Measurements from ENCODE around the gene GNAT1.
A peak's percentile ranks its signal among the peaks of the same experiment; 100 is the strongest.
"Not testable (repeated sequence)": the region's sequence is repeated elsewhere in the genome, so short reads cannot be mapped to it uniquely, and the experiment has no call there.

Gene GNAT1

DNA sequence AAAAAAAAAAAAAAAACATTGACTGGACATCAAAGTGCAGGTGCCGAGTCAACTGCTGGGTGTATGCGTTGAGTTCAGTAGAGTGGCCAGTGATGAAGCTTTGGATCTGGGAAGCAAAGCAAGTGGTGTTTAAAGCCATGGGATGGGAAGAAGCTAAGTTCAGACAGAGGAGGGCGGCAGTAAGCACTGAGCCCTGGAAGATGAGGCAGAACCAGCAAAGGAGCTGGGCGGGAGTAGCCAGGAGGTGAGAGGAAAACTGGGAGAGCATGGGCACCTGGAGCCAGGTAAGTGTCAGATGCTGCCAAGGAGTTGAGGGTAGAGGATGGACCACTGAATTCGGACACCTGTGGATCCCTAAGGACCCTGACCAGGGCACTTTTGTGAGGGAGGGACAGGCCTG is 33.2 kb downstream of the GNAT1 start:
- DNase-seq = no peak

DNA sequence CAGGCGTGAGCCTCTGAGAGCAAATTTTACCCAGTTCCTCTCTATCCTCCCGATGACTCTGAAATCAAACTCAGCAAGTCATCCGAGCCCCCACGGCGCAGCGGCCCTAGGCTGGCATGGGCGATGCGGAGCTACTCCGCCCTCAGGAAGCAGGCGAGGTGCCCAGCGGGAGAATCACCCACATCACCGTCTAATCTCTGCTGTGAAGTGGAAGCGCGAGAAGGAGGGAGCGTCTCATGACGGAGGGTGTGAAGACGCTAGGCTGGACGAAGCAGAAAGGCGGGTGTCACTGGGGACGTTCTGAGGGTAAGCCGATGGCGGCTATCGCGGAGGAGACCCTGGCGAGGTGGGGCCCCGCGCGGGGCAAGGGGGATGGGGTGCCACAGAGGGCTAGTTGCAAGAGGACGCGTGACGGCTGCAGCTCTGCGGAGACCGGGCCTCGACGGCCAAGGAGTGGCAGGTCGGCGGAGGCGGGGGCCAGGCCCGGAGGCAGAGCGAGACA is 35.5 kb downstream of the GNAT1 start:
- no peak for DNase-seq

- peak; percentile 50 for DNase-seq
Observed at GRCh38 chr3:50227390-50228183, 36.2 kb downstream of the GNAT1 start.

GRCh38 chr3:50228184-50228763 is 36.9 kb downstream of the GNAT1 start:
- DNase-seq = not testable (repeated sequence)

GRCh38 chr3:50229490-50229889 is 38.1 kb downstream of the GNAT1 start:
- DNase-seq = no peak

- no peak for DNase-seq
Observed at GRCh38 chr3:50230104-50230793, 38.8 kb downstream of the GNAT1 start.

DNA sequence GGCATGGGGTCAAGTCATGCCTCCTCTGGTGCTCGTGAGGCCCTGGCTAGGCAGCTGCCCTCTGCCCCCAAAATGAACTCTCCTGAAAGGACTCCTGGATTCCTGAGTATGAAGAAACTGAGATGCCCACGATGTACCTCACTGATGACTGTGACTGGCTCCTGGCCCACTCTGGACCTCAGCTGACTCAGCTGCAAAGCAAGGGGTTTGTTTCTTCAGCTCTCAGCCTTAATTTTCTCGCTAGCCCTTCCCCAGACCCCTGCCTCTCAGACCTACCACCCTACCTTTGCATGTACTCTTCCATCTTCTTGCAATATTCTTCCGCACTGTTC is 39.4 kb downstream of the GNAT1 start:
- no peak for DNase-seq

DNA sequence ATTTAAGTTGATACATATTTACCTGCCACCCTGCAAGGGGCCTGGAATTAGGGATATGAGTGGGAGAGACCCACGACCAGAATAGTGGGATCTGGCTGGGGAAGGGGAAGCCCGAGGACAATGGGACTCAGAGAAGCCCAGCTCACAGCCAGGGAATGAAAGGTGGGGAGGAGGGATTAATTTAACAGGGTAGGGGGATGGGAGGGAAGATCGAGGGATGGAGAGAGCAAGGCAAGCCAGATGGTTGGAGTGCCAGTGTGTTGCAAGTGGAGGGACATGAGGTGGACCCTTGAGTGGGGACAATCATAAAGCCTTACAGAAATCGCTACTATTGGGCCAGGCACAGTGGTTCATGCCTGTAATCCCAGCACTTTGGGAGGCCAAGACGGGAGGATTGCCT is 40.2 kb downstream of the GNAT1 start:
- no peak for DNase-seq

DNA sequence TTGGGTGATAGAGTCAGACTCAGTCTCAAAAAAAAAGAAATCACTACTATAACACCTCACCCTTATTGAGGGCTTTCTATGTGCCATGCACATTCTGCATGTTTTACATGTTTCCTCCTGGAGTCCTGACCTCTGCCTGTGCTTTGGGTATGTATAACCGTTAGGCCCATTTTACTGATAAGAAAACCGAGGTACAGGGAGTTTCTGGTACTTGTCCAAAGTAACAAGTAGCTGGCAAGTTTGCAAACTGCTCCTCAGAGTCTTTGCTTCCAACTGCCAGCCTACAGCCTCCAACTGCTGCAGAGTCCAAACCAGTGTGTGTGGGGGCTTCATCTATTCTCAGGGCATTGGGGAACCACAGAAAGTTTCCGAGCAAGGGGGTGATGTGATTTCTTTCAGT is 40.9 kb downstream of the GNAT1 start:
- no peak for DNase-seq

- no peak for DNase-seq
Observed at GRCh38 chr3:50233176-50233575, 41.8 kb downstream of the GNAT1 start.

DNA sequence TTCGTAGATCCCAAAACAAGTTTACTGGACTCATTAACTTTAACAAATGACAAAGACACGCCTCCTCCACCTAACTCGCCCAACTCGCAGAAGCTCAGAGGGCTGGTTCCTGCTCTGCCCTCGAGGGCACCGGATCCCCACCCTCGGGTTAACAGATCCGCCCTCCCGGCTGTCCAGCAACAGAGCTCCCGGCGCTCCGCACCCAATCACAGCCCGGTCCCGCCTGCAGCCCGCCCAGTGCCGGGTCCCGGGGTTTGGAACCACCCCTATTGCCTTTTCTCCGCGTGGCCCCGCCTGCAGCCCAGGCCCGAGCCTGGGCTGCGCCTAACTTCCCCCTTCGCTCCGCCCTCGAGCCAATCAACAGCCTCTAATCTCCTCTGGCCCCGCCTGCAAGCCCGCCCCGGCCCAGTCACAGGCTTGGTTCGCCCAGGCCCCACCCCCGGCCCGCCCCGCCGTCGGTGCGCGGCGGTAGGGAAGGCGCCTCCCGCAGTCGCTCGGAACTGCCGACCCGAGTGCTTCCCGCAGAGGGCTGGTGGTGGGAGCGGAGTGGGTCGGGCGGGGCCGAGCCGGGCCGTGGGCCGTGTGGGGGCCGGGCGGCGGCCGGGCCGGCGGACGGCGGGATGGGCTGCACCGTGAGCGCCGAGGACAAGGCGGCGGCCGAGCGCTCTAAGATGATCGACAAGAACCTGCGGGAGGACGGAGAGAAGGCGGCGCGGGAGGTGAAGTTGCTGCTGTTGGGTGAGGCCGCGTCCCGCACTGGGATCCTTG is 44.5 kb downstream of the GNAT1 start, which contains the start of gene GNAI2:
Gene GNAI2, plus strand, starts transcription at position 489 of the 768 bp plus-strand sequence. Its CDS starts 132 bp downstream, at position 621.
- peak; percentile 97 for DNase-seq

GRCh38 chr3:50236484-50237132 is 45.2 kb downstream of the GNAT1 start:
- no peak for DNase-seq

DNA sequence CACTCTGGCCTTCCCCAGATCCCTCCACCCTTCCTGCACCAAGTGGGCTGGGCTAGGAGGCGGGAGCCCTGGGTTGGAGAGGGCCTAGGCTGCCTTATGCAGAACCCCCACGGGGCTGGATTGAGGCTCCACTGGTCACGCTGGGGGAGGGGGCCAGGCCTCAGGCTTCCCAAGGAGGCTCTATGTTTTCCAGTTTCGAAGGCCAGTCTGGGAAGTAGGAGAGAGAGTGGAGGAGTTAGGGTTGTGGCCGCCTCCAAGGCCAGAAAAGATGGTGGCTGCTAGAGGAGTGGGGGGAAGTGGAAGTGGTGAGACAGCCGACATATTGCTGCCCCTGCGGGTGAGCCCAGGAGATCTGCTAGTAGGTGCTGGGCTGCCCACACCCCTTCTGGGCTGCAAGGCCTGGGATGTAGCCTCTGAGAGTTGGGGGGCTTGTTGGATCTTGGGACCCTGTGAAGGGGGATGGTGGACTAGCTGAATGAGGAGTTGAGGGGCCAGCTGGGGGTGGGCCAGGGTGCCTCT is 45.8 kb downstream of the GNAT1 start:
- no peak for DNase-seq

DNA sequence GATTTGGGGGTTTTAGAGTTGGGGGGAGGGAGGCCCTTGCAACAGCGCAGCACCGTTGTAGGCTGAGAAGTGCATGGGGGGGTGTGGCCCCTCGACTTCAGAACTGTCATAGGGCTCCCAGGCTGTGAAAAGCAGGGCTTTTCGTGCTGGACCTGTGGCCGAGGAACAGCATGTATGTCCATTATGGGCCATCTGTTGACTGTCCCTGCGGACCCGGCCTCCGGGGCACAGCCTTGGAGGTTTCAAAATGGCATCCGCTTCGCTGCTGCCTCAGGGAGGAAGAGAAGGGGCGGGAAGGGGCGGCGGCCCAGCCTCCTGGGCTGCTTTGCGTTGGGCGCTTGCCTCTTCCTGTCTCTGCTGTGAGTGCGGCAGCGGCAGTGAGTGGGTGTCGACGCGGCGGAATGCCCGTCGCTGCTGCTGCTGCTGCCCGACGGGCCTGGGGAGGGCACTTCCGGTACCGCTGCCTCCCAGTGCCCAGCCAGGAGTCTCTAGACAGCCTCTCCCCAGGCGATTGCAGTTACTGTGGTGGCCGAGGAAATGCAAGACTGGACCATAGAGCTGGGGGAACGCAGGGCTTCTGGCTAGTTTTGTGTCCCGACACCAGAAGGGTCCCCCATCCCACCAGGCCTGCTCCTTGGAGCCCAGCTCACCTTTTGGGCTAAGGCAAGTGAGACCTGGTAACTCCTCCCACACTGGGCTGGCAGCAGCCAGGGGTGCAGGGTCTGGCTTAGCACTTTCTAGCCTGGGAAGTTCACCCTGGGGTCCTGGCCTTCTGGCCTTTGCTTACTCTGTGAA is 46.5 kb downstream of the GNAT1 start:
- DNase-seq = no peak

GRCh38 chr3:50238549-50239026 is 47.2 kb downstream of the GNAT1 start:
- DNase-seq = no peak

DNA sequence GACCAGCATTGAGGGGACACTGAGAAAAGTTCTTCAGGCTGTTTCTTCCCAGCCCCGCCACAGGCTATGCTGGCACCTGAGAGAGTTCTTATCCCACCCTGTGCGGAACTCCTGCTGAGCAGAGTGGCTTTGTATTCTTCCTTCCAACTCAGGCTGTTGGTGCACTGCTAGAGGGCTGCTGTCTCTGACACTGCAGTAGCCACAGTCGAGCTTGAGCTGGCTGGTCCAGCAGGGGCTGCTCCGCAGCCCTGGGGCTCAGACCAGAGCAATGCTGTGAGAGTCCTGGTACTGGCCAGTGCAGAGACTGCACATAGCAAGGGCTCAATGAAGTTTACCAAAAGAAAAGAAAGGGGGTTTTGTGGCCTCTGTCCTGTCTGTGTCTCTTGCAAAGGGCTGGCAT is 48.2 kb downstream of the GNAT1 start:
- no peak for DNase-seq

DNA sequence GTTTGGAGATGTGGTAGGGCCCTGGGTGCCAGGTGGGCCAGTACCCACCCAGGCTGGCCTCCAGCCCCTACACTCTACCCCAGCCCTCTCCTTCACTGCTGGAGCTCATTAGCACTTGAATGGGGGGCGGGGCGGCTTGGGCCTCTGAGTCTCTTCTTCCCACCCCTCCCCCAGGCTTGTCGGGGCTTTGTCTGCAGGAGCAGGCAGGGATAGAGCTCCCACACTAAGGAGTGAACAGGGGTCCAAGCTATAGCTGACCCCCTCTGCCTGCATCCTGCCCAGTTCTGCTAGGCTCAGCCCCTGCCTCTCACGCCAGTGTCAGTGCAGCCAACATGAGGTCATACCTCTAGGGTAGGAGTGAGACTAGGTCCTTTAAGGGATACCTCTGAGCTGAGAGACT is 49.8 kb downstream of the GNAT1 start:
- no peak for DNase-seq

DNA sequence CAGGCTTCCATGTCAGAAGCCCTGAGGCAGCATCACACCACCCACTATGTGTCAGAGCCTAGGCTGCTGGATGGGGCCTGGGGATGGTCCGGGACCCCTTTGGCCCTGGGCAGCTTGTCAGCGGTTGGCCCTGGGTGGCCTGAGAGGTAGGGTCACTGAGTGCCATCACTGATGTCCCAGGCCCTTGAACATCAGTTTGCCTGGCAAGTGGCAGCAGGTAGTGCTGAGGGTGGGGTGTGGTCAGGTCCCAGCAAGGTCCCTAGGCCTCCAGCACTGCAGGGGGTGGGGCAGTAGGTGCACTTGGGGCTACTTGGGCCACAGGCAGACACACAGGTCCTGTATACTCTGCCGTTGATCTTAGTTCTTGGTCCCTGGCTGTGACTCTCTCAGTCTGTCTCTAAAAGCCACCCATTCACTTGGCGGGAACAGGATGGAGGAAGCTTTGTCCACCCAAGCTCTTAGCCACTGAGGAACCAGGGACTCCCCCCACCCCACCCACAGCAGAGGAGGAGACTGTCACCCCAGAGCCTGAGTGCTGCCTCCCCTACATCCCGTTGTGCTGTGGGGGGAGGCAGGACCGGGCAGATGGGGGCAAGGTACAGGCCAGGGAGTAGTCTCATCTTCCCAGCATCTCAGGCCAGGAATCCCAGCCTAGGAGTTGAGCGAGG is 50.4 kb downstream of the GNAT1 start:
- no peak for DNase-seq

GRCh38 chr3:50242381-50242770 is 51.0 kb downstream of the GNAT1 start:
- no peak for DNase-seq

DNA sequence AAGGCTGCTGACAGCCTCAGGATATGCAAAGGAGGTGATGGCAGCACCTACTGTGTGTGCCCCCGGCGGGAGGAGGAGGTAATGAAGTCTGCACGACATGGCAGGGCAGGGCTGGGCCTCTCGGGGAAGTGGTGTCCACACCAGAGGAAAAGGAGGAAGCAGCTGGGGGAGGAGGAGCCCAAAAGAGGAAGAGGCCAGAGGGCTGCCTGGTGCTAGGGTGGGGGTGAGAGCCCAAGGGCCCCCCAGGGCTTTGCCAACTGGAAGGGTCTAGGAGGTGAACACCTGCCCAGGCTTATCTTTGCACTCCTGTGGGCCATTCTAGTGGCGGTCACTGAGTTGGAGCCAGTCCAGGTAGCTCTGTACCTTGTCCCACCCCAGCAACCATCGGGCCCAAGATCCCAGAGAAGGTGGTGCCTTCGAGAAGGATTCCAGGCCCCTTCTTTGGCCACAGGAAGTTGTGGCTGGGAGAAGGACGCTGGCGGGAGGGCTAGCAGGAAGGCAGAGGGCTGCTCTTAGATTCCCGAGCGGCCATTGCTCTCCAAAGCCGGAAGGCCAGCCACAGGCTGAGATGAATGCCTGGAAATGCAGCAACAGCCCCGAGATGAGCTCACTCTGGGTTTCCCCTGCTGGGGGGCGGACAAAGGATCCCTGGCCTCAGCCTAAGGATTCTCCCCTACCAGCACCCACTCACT is 51.6 kb downstream of the GNAT1 start:
- DNase-seq = peak; percentile 54

Data from SIG-M5 (cell line).